ENCODE results near the gene ARHGEF39.

Gene ARHGEF39

DNA sequence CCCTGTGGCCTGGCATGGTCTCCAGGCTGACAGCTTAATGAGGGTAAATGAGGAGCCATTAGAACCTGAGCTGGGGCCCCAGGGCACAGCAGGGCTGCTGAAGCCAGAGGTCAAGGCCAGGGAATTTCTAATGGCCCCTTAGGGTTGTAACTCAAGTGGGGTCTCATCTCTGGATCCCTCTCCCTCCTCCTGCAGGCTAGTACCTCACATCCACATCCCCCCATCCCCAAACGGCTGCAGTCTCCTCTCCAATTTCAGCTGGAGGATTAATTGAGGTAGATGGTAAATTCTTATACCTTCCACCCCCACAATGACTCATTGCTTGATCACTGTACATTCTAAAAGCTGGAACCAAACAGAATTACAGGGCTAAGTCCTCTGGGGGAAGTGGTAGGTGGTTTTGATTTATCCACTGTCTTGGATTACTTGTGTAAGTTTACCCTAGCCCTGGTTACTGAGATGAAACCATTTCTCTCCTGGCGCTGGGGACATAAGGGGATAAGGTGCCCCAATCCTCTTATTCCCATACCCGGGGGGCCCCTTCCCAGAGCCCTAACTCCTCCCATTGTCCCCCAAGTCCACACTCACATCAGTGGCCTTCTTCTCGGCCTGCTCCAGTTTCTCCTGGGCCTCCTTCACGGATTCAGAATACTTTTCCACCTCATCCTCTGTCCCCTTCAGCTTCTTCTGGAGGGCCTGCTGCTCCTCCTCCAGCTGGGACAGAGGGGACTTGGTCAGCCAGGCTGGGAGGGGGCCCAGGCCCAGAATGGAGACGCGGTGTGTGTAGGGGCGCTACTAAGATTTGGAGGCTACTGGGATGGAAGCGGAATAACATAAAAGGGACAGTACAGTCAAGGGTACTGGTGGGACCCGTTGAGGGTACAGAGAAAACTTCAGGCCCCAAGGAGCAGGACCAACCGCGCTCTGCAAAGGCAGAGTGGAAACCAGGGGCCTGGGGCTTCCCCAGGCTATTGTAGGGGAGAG, 23.9 kb upstream of the ARHGEF39 start:
- no peak overlapping the region for H3K4me3 ChIP-seq (ENCODE audit: low read length)
- H3K4me2 ChIP-seq (ENCODE audit: low read depth, low read length): no peak overlapping the region
- no peaks in the 10 kb centered on the region for H3K79me2 ChIP-seq (ENCODE audit: low read length)
- H3K36me3 ChIP-seq (replicated peaks; ENCODE audit: insufficient read depth, low read length): no peaks in the 10 kb centered on the region
- DNase-seq: no peak
- 0 out of 2 replicates have a peak, but pooled peaks cover 4% of the 10 kb centered on the region for H3K27me3 ChIP-seq (replicated peaks; ENCODE audit: insufficient read depth, low read length)
- no peaks in the 10 kb centered on the region for H3K4me1 ChIP-seq (ENCODE audit: low read length)
- H3K9me2 ChIP-seq (replicated peaks; ENCODE audit: insufficient read depth, low read length): no peaks in the 10 kb centered on the region
- no peaks in the 10 kb centered on the region for H4K20me1 ChIP-seq (ENCODE audit: insufficient read depth, low read length)
- no peak for TF ChIP-seq EZH2 (optimal IDR thresholded peaks at IDR 0.05; ENCODE audit: low read depth, low read length)
- TF ChIP-seq EZH2phosphoT487 (IDR thresholded peaks at IDR 0.05; ENCODE audit: low read length): no peak
- TF ChIP-seq CTCF (IDR thresholded peaks at IDR 0.05; ENCODE audit: low read length): no peak
- no peaks in the 10 kb centered on the region for H3F3A ChIP-seq (ENCODE audit: insufficient read depth, low read length)
- no peak overlapping the region for H3K9ac ChIP-seq (ENCODE audit: low read length)
- no peaks in the 10 kb centered on the region for H3K9me3 ChIP-seq (replicated peaks; ENCODE audit: insufficient read depth, low read length)
- H2AFZ ChIP-seq (ENCODE audit: low read length): no peak overlapping the region
- H3K27ac ChIP-seq (ENCODE audit: low read length): no peak overlapping the region

DNA sequence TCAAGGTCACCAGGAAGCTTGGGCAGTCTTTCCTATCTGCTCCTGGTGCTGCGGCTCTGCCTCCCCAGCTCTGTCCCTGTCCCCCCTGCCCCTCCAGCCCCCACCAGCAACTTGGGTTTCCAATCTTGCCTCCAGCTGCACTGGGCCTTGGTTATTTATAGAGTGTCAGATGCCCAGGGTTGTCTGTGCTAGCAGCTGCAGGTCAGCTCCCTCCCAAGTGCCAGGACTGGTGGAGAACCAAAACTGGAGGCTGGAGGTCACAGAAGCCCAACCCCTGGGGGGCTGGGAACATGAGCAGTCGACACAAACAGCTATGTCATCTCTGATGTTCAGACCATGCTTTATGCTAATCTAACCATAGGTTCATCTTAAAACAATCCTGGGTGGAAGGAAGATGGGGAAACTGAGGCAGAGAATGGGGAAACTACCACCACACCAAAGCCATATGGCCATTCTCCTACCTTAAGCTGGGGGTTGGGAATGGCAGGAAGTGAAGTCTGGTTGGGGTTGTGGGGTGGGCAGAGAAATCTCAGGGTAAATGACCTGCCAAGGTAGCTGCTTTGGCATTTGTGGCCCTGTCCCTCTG, 23.1 kb upstream of the ARHGEF39 start:
- Histone ChIP-seq H3K4me3 (ENCODE audit: low read length) (no peak overlapping the region), H3F3A (ENCODE audit: insufficient read depth, low read length) (no peaks in the 10 kb centered on the region), H2AFZ (ENCODE audit: low read length) (no peak overlapping the region), H3K9me2 (replicated peaks; ENCODE audit: insufficient read depth, low read length) (no peaks in the 10 kb centered on the region), H3K4me2 (ENCODE audit: low read depth, low read length) (no peak overlapping the region), H3K4me1 (ENCODE audit: low read length) (no peaks in the 10 kb centered on the region), H3K27me3 (replicated peaks; ENCODE audit: insufficient read depth, low read length) (0 out of 2 replicates have a peak, but pooled peaks cover 4% of the 10 kb centered on the region), H3K36me3 (replicated peaks; ENCODE audit: insufficient read depth, low read length) (no peaks in the 10 kb centered on the region), H3K9ac (ENCODE audit: low read length) (no peak overlapping the region), H4K20me1 (ENCODE audit: insufficient read depth, low read length) (no peaks in the 10 kb centered on the region), H3K27ac (ENCODE audit: low read length) (no peak overlapping the region), H3K9me3 (replicated peaks; ENCODE audit: insufficient read depth, low read length) (no peaks in the 10 kb centered on the region), H3K79me2 (ENCODE audit: low read length) (no peaks in the 10 kb centered on the region)
- no peak for DNase-seq
- TF ChIP-seq EZH2 (optimal IDR thresholded peaks at IDR 0.05; ENCODE audit: low read depth, low read length) (no peak), CTCF (IDR thresholded peaks at IDR 0.05; ENCODE audit: low read length) (no peak), EZH2phosphoT487 (IDR thresholded peaks at IDR 0.05; ENCODE audit: low read length) (no peak)

- 0 out of 2 replicates have a peak, but pooled peaks cover 4% of the 10 kb centered on the region for H3K27me3 ChIP-seq (replicated peaks; ENCODE audit: insufficient read depth, low read length)
- no peaks in the 10 kb centered on the region for H4K20me1 ChIP-seq (ENCODE audit: insufficient read depth, low read length)
- no peak overlapping the region for H2AFZ ChIP-seq (ENCODE audit: low read length)
- H3K36me3 ChIP-seq (replicated peaks; ENCODE audit: insufficient read depth, low read length): no peaks in the 10 kb centered on the region
- H3K9me2 ChIP-seq (replicated peaks; ENCODE audit: insufficient read depth, low read length): no peaks in the 10 kb centered on the region
- no peak overlapping the region for H3K4me3 ChIP-seq (ENCODE audit: low read length)
- no peaks in the 10 kb centered on the region for H3K9me3 ChIP-seq (replicated peaks; ENCODE audit: insufficient read depth, low read length)
- no peaks in the 10 kb centered on the region for H3F3A ChIP-seq (ENCODE audit: insufficient read depth, low read length)
- no peak overlapping the region for H3K9ac ChIP-seq (ENCODE audit: low read length)
- DNase-seq: no peak
- H3K4me1 ChIP-seq (ENCODE audit: low read length): no peaks in the 10 kb centered on the region
- H3K4me2 ChIP-seq (ENCODE audit: low read depth, low read length): no peak overlapping the region
- H3K79me2 ChIP-seq (ENCODE audit: low read length): no peaks in the 10 kb centered on the region
- H3K27ac ChIP-seq (ENCODE audit: low read length): no peak overlapping the region
- TF ChIP-seq CTCF (IDR thresholded peaks at IDR 0.05; ENCODE audit: low read length): no peak
- no peak for TF ChIP-seq EZH2phosphoT487 (IDR thresholded peaks at IDR 0.05; ENCODE audit: low read length)
- no peak for TF ChIP-seq EZH2 (optimal IDR thresholded peaks at IDR 0.05; ENCODE audit: low read depth, low read length)
Measured at GRCh38 chr9:35687306-35687705, 22.3 kb upstream of the ARHGEF39 start.

Measured in MM.1S (cell line).